B cell (primary cell): ENCODE measurements around the gene DNASE1L3. TPM values are rescaled to one million over a fixed set of nuclear protein-coding genes. Genes with fewer than 3 reads are reported as not detected.
A peak's percentile ranks its signal among the peaks of the same experiment; 100 is the strongest.

Experiments
- ATAC-seq: fragments of 200-7000 bp; cut with Tn5 transposase; one replicate; pipeline ENCODE4 v1.10.0; 2021; ENCODE audit warnings: low read depth, mild to moderate bottlenecking, moderate number of reproducible peaks, moderate library complexity
- CTCF ChIA-PET: fragments of 350-600 bp; sonication (Branson Sonifier 250); formaldehyde crosslinking; loops from one replicate; lab custom pipeline; 2021; ENCODE audit warnings: antibody characterized with exemption, inconsistent platforms; lab: Charles Lee
- POLR2A ChIA-PET: fragments of 350-600 bp; sonication (Branson Sonifier 250); formaldehyde crosslinking; loops from one replicate; lab custom pipeline; 2021; ENCODE audit warnings: antibody characterized with exemption; lab: Charles Lee
- DNase-seq: peaks from one replicate; pipeline ENCODE4 v3.0.0; 2013
- H2AFZ ChIP-seq: 2 replicates; pipeline ENCODE4 v1.6.1; 2012; ENCODE audit warnings: mild to moderate bottlenecking, low read depth, low read length; ENCODE audit not compliant: insufficient read depth, poor library complexity, severe bottlenecking
- H3K27ac ChIP-seq, 2 donors: 1 replicate in 1 of 2; 2 replicates in 1 of 2; pipeline ENCODE4 v1.5.1; 2012 to 2013; ENCODE audit warnings: low read length in 2 of 2, mild to moderate bottlenecking in 2 of 2, moderate library complexity in 1 of 2
- H3K27me3 ChIP-seq, 4 experiments: fragments of 200-600 bp in 1 of 4; sonication (generic) in 1 of 4; replicated peaks in 1 of 4; 1 replicate in 2 of 4; 2 replicates in 2 of 4; pipeline versions ENCODE4 v1.6.1 to v1.7.0; 2013 to 2016; ENCODE audit warnings: low read length in 3 of 4, mild to moderate bottlenecking in 2 of 4, mixed read lengths in 1 of 4, moderate library complexity in 1 of 4; ENCODE audit not compliant: insufficient read depth in 4 of 4, control insufficient read depth in 3 of 4; ENCODE audit errors: control extremely low read depth in 1 of 4
- H3K36me3 ChIP-seq, 2 experiments: replicated peaks in 1 of 2; 1 replicate in 1 of 2; 2 replicates in 1 of 2; pipeline versions ENCODE4 v1.6.1 to v1.7.1; 2013; ENCODE audit warnings: low read length in 1 of 2; ENCODE audit not compliant: insufficient read depth in 2 of 2, control insufficient read depth in 1 of 2; ENCODE audit errors: control extremely low read depth in 1 of 2, extremely low read depth in 1 of 2
- H3K4me1 ChIP-seq, 2 donors: fragments of 200-600 bp in 1 of 2; sonication (generic) in 1 of 2; 1 replicate in 1 of 2; 2 replicates in 1 of 2; pipeline versions ENCODE4 v1.5.1 to v1.6.1; 2013 to 2017; ENCODE audit warnings: low read length in 2 of 2; ENCODE audit not compliant: control insufficient read depth in 2 of 2, insufficient read depth in 2 of 2
- H3K4me2 ChIP-seq: replicated peaks from 2 replicates; pipeline ENCODE3; 2012; ENCODE audit warnings: mild to moderate bottlenecking, low read depth, low read length; ENCODE audit not compliant: poor library complexity, severe bottlenecking
- H3K4me3 ChIP-seq, 5 experiments: fragments of 200-600 bp in 1 of 5; sonication (generic) in 1 of 5; 1 replicate in 3 of 5; 2 replicates in 2 of 5; pipeline versions ENCODE4 v1.5.1 to v1.7.0; 2011 to 2016; ENCODE audit warnings: low read length in 4 of 5, mild to moderate bottlenecking in 4 of 5, low read depth in 2 of 5, control low read depth in 1 of 5, moderate library complexity in 1 of 5; ENCODE audit not compliant: insufficient read depth in 1 of 5; ENCODE audit errors: control extremely low read depth in 1 of 5, extremely low read depth in 1 of 5
- H3K79me2 ChIP-seq: fragments of 200-600 bp; sonication (generic); one replicate; pipeline ENCODE4 v1.6.0; 2016; ENCODE audit warnings: low read length; ENCODE audit not compliant: control insufficient read depth, insufficient read depth
- H3K9ac ChIP-seq: fragments of 200-600 bp; sonication (generic); 2 replicates; pipeline ENCODE4 v1.6.1; 2017; ENCODE audit warnings: mild to moderate bottlenecking, low read length, moderate library complexity
- H3K9me3 ChIP-seq, 3 donors: one replicate each; pipeline versions ENCODE4 v1.6.1 to v1.7.1; 2013; ENCODE audit warnings: low read length in 2 of 3; ENCODE audit not compliant: control insufficient read depth in 2 of 3, insufficient read depth in 1 of 3; ENCODE audit errors: control extremely low read depth in 1 of 3
- H4K20me1 ChIP-seq: 2 replicates; pipeline ENCODE4 v1.6.0; 2012; ENCODE audit warnings: mild to moderate bottlenecking, low read length; ENCODE audit not compliant: insufficient read depth, control insufficient read depth, poor library complexity, severe bottlenecking
- H3K27ac Mint-ChIP-seq: one replicate; pipeline ENCODE4 v1.8.0; 2021; ENCODE audit warnings: mixed read lengths
- H3K27me3 Mint-ChIP-seq: one replicate; pipeline ENCODE4 v1.8.0; 2021; ENCODE audit warnings: mixed read lengths
- H3K4me1 Mint-ChIP-seq: one replicate; pipeline ENCODE4 v1.8.0; 2021; ENCODE audit warnings: mixed read lengths
- H3K4me3 Mint-ChIP-seq: one replicate; pipeline ENCODE4 v1.8.0; 2021; ENCODE audit warnings: mixed read lengths
- H3K9me3 Mint-ChIP-seq: one replicate; pipeline ENCODE4 v1.8.0; 2022; ENCODE audit warnings: mixed read lengths; ENCODE audit not compliant: insufficient read depth
- EZH2 ChIP-seq: IDR thresholded peaks from 2 replicates; pipeline ENCODE4 v1.6.1; 2012; ENCODE audit warnings: borderline replicate concordance, low read depth, mild to moderate bottlenecking, moderate library complexity, low read length; ENCODE audit not compliant: insufficient read depth, poor library complexity, severe bottlenecking
- WGBS: methylation state at CpG from one replicate; pipeline ENCODE4 v1.1.5; 2013; ENCODE audit warnings: missing lambda C conversion rate; ENCODE audit not compliant: insufficient coverage; 5-methylcytosine and 5-hydroxymethylcytosine counted together
- intact Hi-C: fragments of 100-400 bp; cut with micrococcal nuclease; formaldehyde crosslinking; loops from one replicate; pipeline ENCODE4 v1.10.0; 2022
- polyA plus RNA-seq: library from polyadenylated mRNA; depleted of rRNA; stranded (reverse); fragments of >200 nt; gene quantifications from 2 replicates; pipeline ENCODE4 v1.2.3, GENCODE V29; 2012
- total RNA-seq, 2 donors: library from RNA; stranded (reverse); fragments of 120-200 nt in 1 of 2; gene quantifications; 1 replicate in 1 of 2; 2 replicates in 1 of 2; pipeline versions ENCODE4 v1.2.3 to v1.2.4, GENCODE V29; 2013 to 2022
- TF ChIP-seq, protein P1 (sequence below): fragments of 200-600 bp; IDR thresholded peaks from one replicate; pipeline ENCODE4 v1.8.0; 2022; ENCODE audit warnings: antibody characterized with exemption, mild to moderate bottlenecking

DNASE1L3 gene
- total and polyA plus RNA-seq, 2 donors (not counting 1 experiment from before 2014, with no cell fraction given): 0.39 to 2.6 TPM

DNA sequence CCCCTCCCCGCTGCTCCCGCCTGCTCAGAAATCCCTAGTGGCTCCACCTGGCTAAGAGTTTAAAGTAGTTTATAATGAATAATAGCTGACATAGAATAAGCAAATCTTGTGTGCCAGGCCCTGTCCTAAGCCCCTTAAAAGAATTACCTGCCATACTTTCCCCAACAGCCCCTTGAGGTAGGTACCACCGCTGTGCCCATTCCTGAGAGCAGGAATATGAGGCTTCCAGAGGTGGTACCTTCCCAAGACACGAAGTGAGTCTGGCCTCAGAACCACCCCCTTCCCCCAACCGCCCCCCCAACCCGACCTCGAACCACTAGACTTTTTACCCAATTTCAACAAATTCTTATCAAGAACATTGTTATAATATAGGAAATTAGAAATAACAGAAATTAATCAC is 28.1 kb upstream of the DNASE1L3 start:
- ATAC-seq: no peak

More for the DNA sequence above, 28.1 kb upstream of the DNASE1L3 start:
- Histone ChIP-seq H3K4me3 (peak overlapping the region in 4 of 5 experiments; percentile 90 to 96 (median 94)), H3K36me3 (no peaks in the 10 kb centered on the region), H3K27ac (no peak overlapping the region), H3K79me2 (peaks cover 66% of the 10 kb centered on the region), H4K20me1 (peaks cover 7% of the 10 kb centered on the region), H3K27me3 (no peaks in the 10 kb centered on the region), H3K9me3 (no peaks in the 10 kb centered on the region), H3K4me2 (peak overlapping the region; percentile 97), H2AFZ (peak overlapping the region; percentile 99), H3K4me1 (peaks cover 26 to 34% of the 10 kb centered on the region in 2 donors), H3K9ac (peak overlapping the region; percentile 88)
- peak overlapping the region; percentile 97 for H3K4me3 Mint-ChIP-seq
- no peaks in the 10 kb centered on the region for H3K9me3 Mint-ChIP-seq
- 100% methylated on average over 1 of the region's 7 CpGs for WGBS
- intact Hi-C loops: loop anchor here (5.0 to 10.0 kb wide), 3 partner anchors 193 to 544 kb away; partner anchors contain the start of genes DENND6A, KCTD6 and PDHB
- no peak for TF ChIP-seq EZH2
- TF ChIP-seq, protein P1, sequence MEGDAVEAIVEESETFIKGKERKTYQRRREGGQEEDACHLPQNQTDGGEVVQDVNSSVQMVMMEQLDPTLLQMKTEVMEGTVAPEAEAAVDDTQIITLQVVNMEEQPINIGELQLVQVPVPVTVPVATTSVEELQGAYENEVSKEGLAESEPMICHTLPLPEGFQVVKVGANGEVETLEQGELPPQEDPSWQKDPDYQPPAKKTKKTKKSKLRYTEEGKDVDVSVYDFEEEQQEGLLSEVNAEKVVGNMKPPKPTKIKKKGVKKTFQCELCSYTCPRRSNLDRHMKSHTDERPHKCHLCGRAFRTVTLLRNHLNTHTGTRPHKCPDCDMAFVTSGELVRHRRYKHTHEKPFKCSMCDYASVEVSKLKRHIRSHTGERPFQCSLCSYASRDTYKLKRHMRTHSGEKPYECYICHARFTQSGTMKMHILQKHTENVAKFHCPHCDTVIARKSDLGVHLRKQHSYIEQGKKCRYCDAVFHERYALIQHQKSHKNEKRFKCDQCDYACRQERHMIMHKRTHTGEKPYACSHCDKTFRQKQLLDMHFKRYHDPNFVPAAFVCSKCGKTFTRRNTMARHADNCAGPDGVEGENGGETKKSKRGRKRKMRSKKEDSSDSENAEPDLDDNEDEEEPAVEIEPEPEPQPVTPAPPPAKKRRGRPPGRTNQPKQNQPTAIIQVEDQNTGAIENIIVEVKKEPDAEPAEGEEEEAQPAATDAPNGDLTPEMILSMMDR: no peak
- DNase-seq: no peak
- CTCF ChIA-PET: interaction anchor here (0.7 to 3.8 kb wide), 12 partner anchors 9 to 391 kb away, joined by 3 to 17 read pairs (median 6); partner anchors contain the start of genes HTD2 and RPP14
- H3K27ac Mint-ChIP-seq: no peak overlapping the region
- no peaks in the 10 kb centered on the region for H3K27me3 Mint-ChIP-seq
- POLR2A ChIA-PET: interaction anchor here (0.5 to 1.5 kb wide), 4 partner anchors 9 to 641 kb away, joined by 3 to 6 read pairs (median 3); no protein-coding TSS in a partner anchor
- peaks cover 60% of the 10 kb centered on the region for H3K4me1 Mint-ChIP-seq
